ENCODE data around the gene LZTS2.

Gene LZTS2

DNA sequence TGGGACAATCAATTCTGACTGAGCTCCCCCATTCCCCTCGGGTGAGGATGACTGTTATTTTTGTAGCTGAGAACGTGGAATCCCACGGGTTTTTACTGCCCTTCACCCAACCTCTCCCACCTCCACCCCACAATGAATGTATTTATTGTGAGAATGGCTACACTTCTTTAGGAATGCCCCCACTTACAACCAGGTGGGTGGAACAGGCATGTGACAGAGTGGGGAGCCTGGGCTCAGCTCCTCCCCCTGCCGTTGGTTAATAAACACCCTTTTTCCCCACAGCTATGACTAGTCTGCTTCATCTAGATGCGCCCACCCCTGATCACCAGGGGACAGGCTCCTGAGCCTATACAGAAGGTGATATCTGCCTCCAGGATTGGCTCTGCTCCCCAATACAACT is 14.3 kb upstream of the LZTS2 start:
- H2BK15ac ChIP-seq (replicated peaks; ENCODE audit: low read depth), result no peak overlapping the region
- DNase-seq, result no peak
- no peak overlapping the region for H4K8ac ChIP-seq (ENCODE audit: low read depth, low read length)
- no peak overlapping the region for H4K5ac ChIP-seq (ENCODE audit: low read length)
- no peak overlapping the region for H3K56ac ChIP-seq (ENCODE audit: low read length)
- H3K4ac ChIP-seq (ENCODE audit: low read depth, low read length), result no peak overlapping the region
- no peak overlapping the region for H3K4me3 ChIP-seq (ENCODE audit: low read length)
- H3K23ac ChIP-seq (ENCODE audit: low read length), result no peak overlapping the region
- H2AK5ac ChIP-seq (ENCODE audit: low read length), result no peak overlapping the region
- H3K4me2 ChIP-seq (ENCODE audit: low read length), result no peak overlapping the region
- no CpG with 5 or more reads among the region's 5 CpGs for WGBS (ENCODE audit: extremely low coverage, insufficient coverage, low lambda C conversion rate)
- H2BK5ac ChIP-seq (ENCODE audit: low read length), result no peak overlapping the region
- H3K27ac ChIP-seq (ENCODE audit: low read depth, low read length), result no peak overlapping the region
- H2BK120ac ChIP-seq (ENCODE audit: low read depth, low read length), result no peak overlapping the region
- peaks cover under 1% of the 10 kb centered on the region for H3K36me3 ChIP-seq (ENCODE audit: control insufficient read depth, insufficient read depth, low read length)
- no peak overlapping the region for H3K18ac ChIP-seq (ENCODE audit: low read length)
- H3K9ac ChIP-seq (ENCODE audit: low read length), result no peak overlapping the region
- H3K79me2 ChIP-seq (ENCODE audit: control insufficient read depth, insufficient read depth, low read length), result peaks cover 34% of the 10 kb centered on the region
- H3K27me3 ChIP-seq (ENCODE audit: insufficient read depth, low read length, poor library complexity), result no peaks in the 10 kb centered on the region
- peaks cover 25% of the 10 kb centered on the region for H3K79me1 ChIP-seq (ENCODE audit: low read length)
- H3K4me1 ChIP-seq (ENCODE audit: control insufficient read depth, low read depth, low read length), result peaks cover 6% of the 10 kb centered on the region

GRCh38 chr10:100986623-100986951 is 13.0 kb upstream of the LZTS2 start:
- Histone ChIP-seq H3K23ac (ENCODE audit: low read length) (peak overlapping the region; percentile 80), H3K27me3 (ENCODE audit: insufficient read depth, low read length, poor library complexity) (no peaks in the 10 kb centered on the region), H4K8ac (ENCODE audit: low read depth, low read length) (no peak overlapping the region), H3K27ac (ENCODE audit: low read depth, low read length) (no peak overlapping the region), H3K4ac (ENCODE audit: low read depth, low read length) (no peak overlapping the region), H4K5ac (ENCODE audit: low read length) (no peak overlapping the region), H3K79me2 (ENCODE audit: control insufficient read depth, insufficient read depth, low read length) (peaks cover 36% of the 10 kb centered on the region), H3K79me1 (ENCODE audit: low read length) (peaks cover 27% of the 10 kb centered on the region), H2BK120ac (ENCODE audit: low read depth, low read length) (no peak overlapping the region), H3K56ac (ENCODE audit: low read length) (peak overlapping the region; percentile 100), H3K4me3 (ENCODE audit: low read length) (peak overlapping the region; percentile 100), H3K18ac (ENCODE audit: low read length) (no peak overlapping the region), H3K9ac (ENCODE audit: low read length) (peak overlapping the region; percentile 100), H3K36me3 (ENCODE audit: control insufficient read depth, insufficient read depth, low read length) (peaks cover 11% of the 10 kb centered on the region), H2AK5ac (ENCODE audit: low read length) (peak overlapping the region; percentile 82), H2BK5ac (ENCODE audit: low read length) (no peak overlapping the region), H3K4me2 (ENCODE audit: low read length) (peak overlapping the region; percentile 99), H2BK15ac (replicated peaks; ENCODE audit: low read depth) (no peak overlapping the region), H3K4me1 (ENCODE audit: control insufficient read depth, low read depth, low read length) (peaks cover 6% of the 10 kb centered on the region)
- WGBS (ENCODE audit: extremely low coverage, insufficient coverage, low lambda C conversion rate), result no CpG with 5 or more reads among the region's 17 CpGs
- DNase-seq, result no peak

- Histone ChIP-seq H3K27ac (ENCODE audit: low read depth, low read length) (peak within 1 kb of the TSS; percentile 90), H2BK5ac (ENCODE audit: low read length) (peak within 1 kb of the TSS; percentile 91), H3K79me2 (ENCODE audit: control insufficient read depth, insufficient read depth, low read length) (peaks cover 36% of the 10 kb centered on the region), H3K4me3 (ENCODE audit: low read length) (peak within 1 kb of the TSS; percentile 100), H3K4ac (ENCODE audit: low read depth, low read length) (peak within 1 kb of the TSS; percentile 24), H2AK5ac (ENCODE audit: low read length) (peak within 1 kb of the TSS; percentile 99), H3K9ac (ENCODE audit: low read length) (peak within 1 kb of the TSS; percentile 100), H2BK15ac (replicated peaks; ENCODE audit: low read depth) (no peak within 1 kb of the TSS), H3K18ac (ENCODE audit: low read length) (peak within 1 kb of the TSS; percentile 16), H4K5ac (ENCODE audit: low read length) (no peak within 1 kb of the TSS), H4K8ac (ENCODE audit: low read depth, low read length) (no peak within 1 kb of the TSS), H3K4me2 (ENCODE audit: low read length) (peak within 1 kb of the TSS; percentile 99), H3K23ac (ENCODE audit: low read length) (peak within 1 kb of the TSS; percentile 80), H3K79me1 (ENCODE audit: low read length) (peaks cover 27% of the 10 kb centered on the region), H3K27me3 (ENCODE audit: insufficient read depth, low read length, poor library complexity) (no peaks in the 10 kb centered on the region), H2BK120ac (ENCODE audit: low read depth, low read length) (no peak within 1 kb of the TSS), H3K56ac (ENCODE audit: low read length) (peak within 1 kb of the TSS; percentile 100), H3K4me1 (ENCODE audit: control insufficient read depth, low read depth, low read length) (peaks cover 6% of the 10 kb centered on the region), H3K36me3 (ENCODE audit: control insufficient read depth, insufficient read depth, low read length) (peaks cover 11% of the 10 kb centered on the region)
- no CpG with 5 or more reads among the region's 75 CpGs for WGBS (ENCODE audit: extremely low coverage, insufficient coverage, low lambda C conversion rate)
- DNase-seq, result peak; percentile 92
These were observed 12.5 kb upstream of the LZTS2 start, which contains the start of the genes MRPL43 and TWNK for GRCh38 chr10:100986952-100987684. Gene MRPL43 (minus strand): TSS chr10:100987497. CDS start chr10:100987443, 54 bp downstream. Gene TWNK (plus strand): TSS chr10:100987543. CDS start chr10:100988211, 668 bp downstream.

- Histone ChIP-seq H4K8ac (ENCODE audit: low read depth, low read length) (no peak overlapping the region), H3K79me1 (ENCODE audit: low read length) (peaks cover 27% of the 10 kb centered on the region), H3K79me2 (ENCODE audit: control insufficient read depth, insufficient read depth, low read length) (peaks cover 36% of the 10 kb centered on the region), H3K56ac (ENCODE audit: low read length) (peak overlapping the region; percentile 100), H3K4me1 (ENCODE audit: control insufficient read depth, low read depth, low read length) (peaks cover 6% of the 10 kb centered on the region), H2BK5ac (ENCODE audit: low read length) (no peak overlapping the region), H3K36me3 (ENCODE audit: control insufficient read depth, insufficient read depth, low read length) (peaks cover 11% of the 10 kb centered on the region), H2BK15ac (replicated peaks; ENCODE audit: low read depth) (no peak overlapping the region), H2AK5ac (ENCODE audit: low read length) (peak overlapping the region; percentile 99), H3K27ac (ENCODE audit: low read depth, low read length) (no peak overlapping the region), H3K27me3 (ENCODE audit: insufficient read depth, low read length, poor library complexity) (no peaks in the 10 kb centered on the region), H3K4me3 (ENCODE audit: low read length) (peak overlapping the region; percentile 100), H3K4ac (ENCODE audit: low read depth, low read length) (peak overlapping the region; percentile 24), H4K5ac (ENCODE audit: low read length) (no peak overlapping the region), H2BK120ac (ENCODE audit: low read depth, low read length) (no peak overlapping the region), H3K4me2 (ENCODE audit: low read length) (peak overlapping the region; percentile 96), H3K18ac (ENCODE audit: low read length) (no peak overlapping the region), H3K23ac (ENCODE audit: low read length) (peak overlapping the region; percentile 66), H3K9ac (ENCODE audit: low read length) (peak overlapping the region; percentile 100)
- no peak for DNase-seq
- no CpG with 5 or more reads among the region's 15 CpGs for WGBS (ENCODE audit: extremely low coverage, insufficient coverage, low lambda C conversion rate)
These were observed 11.9 kb upstream of the LZTS2 start for GRCh38 chr10:100987685-100988049.

DNA sequence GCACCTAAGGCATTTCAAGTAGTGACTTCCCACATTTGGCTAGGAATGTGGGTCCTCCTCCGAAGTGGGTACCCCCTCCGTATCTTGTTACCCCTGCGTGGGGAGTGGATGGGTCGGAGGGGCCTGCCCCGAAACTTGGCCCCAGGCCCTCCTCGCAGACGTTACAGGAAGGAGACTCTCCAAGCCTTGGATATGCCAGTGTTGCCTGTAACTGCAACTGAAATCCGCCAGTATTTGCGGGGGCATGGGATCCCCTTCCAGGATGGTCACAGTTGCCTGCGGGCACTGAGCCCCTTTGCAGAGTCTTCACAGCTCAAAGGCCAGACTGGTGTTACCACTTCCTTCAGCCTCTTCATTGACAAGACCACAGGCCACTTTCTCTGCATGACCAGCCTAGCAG is 11.4 kb upstream of the LZTS2 start:
- no CpG with 5 or more reads among the region's 10 CpGs for WGBS (ENCODE audit: extremely low coverage, insufficient coverage, low lambda C conversion rate)
- H3K79me1 ChIP-seq (ENCODE audit: low read length), result peaks cover 27% of the 10 kb centered on the region

More for the DNA sequence above, 11.4 kb upstream of the LZTS2 start:
- Histone ChIP-seq H3K79me2 (ENCODE audit: control insufficient read depth, insufficient read depth, low read length) (peaks cover 36% of the 10 kb centered on the region), H2AK5ac (ENCODE audit: low read length) (peak overlapping the region; percentile 99), H2BK120ac (ENCODE audit: low read depth, low read length) (no peak overlapping the region), H3K27ac (ENCODE audit: low read depth, low read length) (no peak overlapping the region), H3K56ac (ENCODE audit: low read length) (peak overlapping the region; percentile 100), H3K4me1 (ENCODE audit: control insufficient read depth, low read depth, low read length) (peaks cover 6% of the 10 kb centered on the region), H4K8ac (ENCODE audit: low read depth, low read length) (no peak overlapping the region), H3K9ac (ENCODE audit: low read length) (peak overlapping the region; percentile 100), H3K4me2 (ENCODE audit: low read length) (peak overlapping the region; percentile 96), H2BK5ac (ENCODE audit: low read length) (no peak overlapping the region), H4K5ac (ENCODE audit: low read length) (no peak overlapping the region), H3K23ac (ENCODE audit: low read length) (no peak overlapping the region), H3K4me3 (ENCODE audit: low read length) (peak overlapping the region; percentile 100), H2BK15ac (replicated peaks; ENCODE audit: low read depth) (no peak overlapping the region), H3K27me3 (ENCODE audit: insufficient read depth, low read length, poor library complexity) (no peaks in the 10 kb centered on the region), H3K4ac (ENCODE audit: low read depth, low read length) (no peak overlapping the region), H3K36me3 (ENCODE audit: control insufficient read depth, insufficient read depth, low read length) (peaks cover 13% of the 10 kb centered on the region), H3K18ac (ENCODE audit: low read length) (no peak overlapping the region)
- no peak for DNase-seq
